Adrenal gland (tissue), 12 donors: Measurements from ENCODE around the gene TMEM139. TPM values are rescaled to one million over a fixed set of nuclear protein-coding genes. Genes with fewer than 3 reads are reported as not detected.

Experiments used
- DNase-seq, 7 donors: peaks; one replicate each; pipeline ENCODE4 v3.0.0-alpha.2; 2019 to 2020
- H3K27ac ChIP-seq, 5 donors: fragments of 200-600 bp; sonication (generic) in 4 of 5; 1 replicate in 3 of 5; 2 replicates in 2 of 5; pipeline versions ENCODE4 v1.5.1 to v1.8.0; 2016 to 2020; ENCODE audit warnings: mild to moderate bottlenecking in 1 of 5
- H3K27me3 ChIP-seq: fragments of 200-600 bp; 2 replicates; pipeline ENCODE4 v1.8.0; 2021
- H3K36me3 ChIP-seq, 2 donors: fragments of 200-600 bp; replicated peaks in 1 of 2; 1 replicate in 1 of 2; 2 replicates in 1 of 2; pipeline versions ENCODE4 v1.5.1 to v1.8.0; 2018 to 2022
- H3K4me1 ChIP-seq, 2 donors: fragments of 200-600 bp; replicated peaks in 1 of 2; 1 replicate in 1 of 2; 2 replicates in 1 of 2; pipeline versions ENCODE4 v1.5.1 to v1.8.0; 2018 to 2021
- H3K4me3 ChIP-seq, 4 donors: fragments of 200-600 bp; sonication (generic) in 3 of 4; one replicate each; pipeline ENCODE4 v1.5.1; 2016 to 2018
- H3K9me3 ChIP-seq, 3 donors: fragments of 200-600 bp; sonication (generic) in 1 of 3; replicated peaks in 1 of 3; 1 replicate in 2 of 3; 2 replicates in 1 of 3; pipeline versions ENCODE4 v1.5.1 to v1.8.0; 2016 to 2021
- POLR2A ChIP-seq, 2 donors: fragments of 450-650 bp; IDR thresholded peaks; one replicate each; pipeline ENCODE4 v1.6.1; 2017; ENCODE audit warnings: antibody characterized with exemption in 2 of 2, mild to moderate bottlenecking in 2 of 2, moderate library complexity in 1 of 2
- WGBS, 4 donors: extraction: QIAGEN DNeasy Blood & Tissue Kit in 2 of 4; methylation state at CpG; one replicate each; pipeline versions ENCODE4 v1.1.5 to v1.1.7; 2013 to 2017; 5-methylcytosine and 5-hydroxymethylcytosine counted together
- intact Hi-C, 2 donors: fragments of 100-400 bp; cut with DNase I; formaldehyde crosslinking; loops; one replicate each; pipeline versions ENCODE4 v1.14.1 to v1.15.0; 2022 to 2023
- polyA plus RNA-seq, 3 donors: library from polyadenylated mRNA; stranded (reverse); fragments of 200-250 nt in 2 of 3; fragments of 350-450 nt in 1 of 3; fragmentation: Illumina TruSeq in 1 of 3; extraction: RNeasy Lipid Tissue Mini Kit (QIAGEN cat#74804) in 1 of 3; gene quantifications; one replicate each; pipeline ENCODE4 v1.2.3, GENCODE V29; 2013 to 2014
- total RNA-seq, 9 donors: library from RNA; depleted of rRNA in 4 of 9; stranded (reverse); fragments of >200 nt in 4 of 9; fragments of 120-200 nt in 1 of 9; fragmentation: NEBNext Ultra II Directional in 1 of 9; extraction: Animal tissue kit (Norgen Biotek cat#: 25700) in 1 of 9; gene quantifications; one replicate each; pipeline versions ENCODE4 v1.1.0 to v1.2.4, GENCODE V29; 2013 to 2023
- TF ChIP-seq, protein P1 (sequence below), 6 experiments: fragments of 450-650 bp in 4 of 6; fragments of 200-600 bp in 2 of 6; sonication (generic) in 1 of 6; IDR thresholded peaks; 1 replicate in 5 of 6; 2 replicates in 1 of 6; pipeline versions ENCODE4 v1.5.1 to v1.8.0; 2016 to 2021; ENCODE audit warnings: antibody characterized with exemption in 6 of 6, mild to moderate bottlenecking in 2 of 6, moderate library complexity in 1 of 6
- donor health status: healthy with polysubstance abuse.
- donor health status: Bipolar disorder and iron deficiency.
- donor health status: DM: yes; HTN: yes; CAD: no.
- donor health status: DM: no; HTN: no; CAD: no.
- donor health status: DM: no; HTN: no; CAD: no.
- donor health status: DM: yes; HTN: yes; CAD: no.

TMEM139 gene
- total and polyA plus RNA-seq, 12 donors: 0.54 to 7.5 (median 2.9) TPM

DNA sequence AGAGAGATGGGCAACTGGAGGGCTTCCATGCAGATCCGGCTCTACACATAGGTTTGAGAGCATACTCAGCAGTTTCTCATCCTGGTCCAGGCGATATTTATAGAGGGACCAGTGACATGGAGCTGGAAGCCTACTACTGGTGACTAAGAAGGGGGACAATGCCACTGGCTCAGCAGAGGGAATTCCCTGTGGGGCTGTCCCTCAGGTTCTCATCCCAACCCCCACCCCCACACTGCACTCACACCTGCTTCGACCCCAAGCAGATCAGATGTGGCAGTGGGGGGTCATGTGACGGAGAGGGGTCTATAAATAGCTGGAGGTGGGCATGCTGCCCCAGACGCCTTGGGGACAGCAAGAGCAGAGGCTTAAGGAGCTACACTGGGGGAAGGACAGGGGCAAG, 31.0 kb downstream of the TMEM139 start, which contains the start of gene CLCN1:
TSS of gene CLCN1 (plus strand) at position 336 of the 400 bp plus-strand sequence. CDS start 102 bp downstream, outside the sequence.
- no peak within 1 kb of the TSS for H3K27ac ChIP-seq
- no peaks in the 10 kb centered on the region for H3K4me1 ChIP-seq
- H3K36me3 ChIP-seq: no peaks in the 10 kb centered on the region
- no peak within 1 kb of the TSS for H3K4me3 ChIP-seq
- 60 to 96% (median 77%) methylated on average over 3 to 5 of the region's 5 CpGs for WGBS, 4 donors
- H3K9me3 ChIP-seq: no peaks in the 10 kb centered on the region
- H3K27me3 ChIP-seq: no peaks in the 10 kb centered on the region
- TF ChIP-seq, protein P1, sequence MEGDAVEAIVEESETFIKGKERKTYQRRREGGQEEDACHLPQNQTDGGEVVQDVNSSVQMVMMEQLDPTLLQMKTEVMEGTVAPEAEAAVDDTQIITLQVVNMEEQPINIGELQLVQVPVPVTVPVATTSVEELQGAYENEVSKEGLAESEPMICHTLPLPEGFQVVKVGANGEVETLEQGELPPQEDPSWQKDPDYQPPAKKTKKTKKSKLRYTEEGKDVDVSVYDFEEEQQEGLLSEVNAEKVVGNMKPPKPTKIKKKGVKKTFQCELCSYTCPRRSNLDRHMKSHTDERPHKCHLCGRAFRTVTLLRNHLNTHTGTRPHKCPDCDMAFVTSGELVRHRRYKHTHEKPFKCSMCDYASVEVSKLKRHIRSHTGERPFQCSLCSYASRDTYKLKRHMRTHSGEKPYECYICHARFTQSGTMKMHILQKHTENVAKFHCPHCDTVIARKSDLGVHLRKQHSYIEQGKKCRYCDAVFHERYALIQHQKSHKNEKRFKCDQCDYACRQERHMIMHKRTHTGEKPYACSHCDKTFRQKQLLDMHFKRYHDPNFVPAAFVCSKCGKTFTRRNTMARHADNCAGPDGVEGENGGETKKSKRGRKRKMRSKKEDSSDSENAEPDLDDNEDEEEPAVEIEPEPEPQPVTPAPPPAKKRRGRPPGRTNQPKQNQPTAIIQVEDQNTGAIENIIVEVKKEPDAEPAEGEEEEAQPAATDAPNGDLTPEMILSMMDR (IDR thresholded peaks at IDR 0.05): no peak
- TF ChIP-seq POLR2A (IDR thresholded peaks at IDR 0.05): no peak
- intact Hi-C loops: no loop called here
- no peak for DNase-seq

GRCh38 chr7:143316492-143316891, 31.7 kb downstream of the TMEM139 start:
- TF ChIP-seq, protein P1 (IDR thresholded peaks at IDR 0.05): no peak
- no peak for TF ChIP-seq POLR2A (IDR thresholded peaks at IDR 0.05)
- Histone ChIP-seq H3K9me3 (no peaks in the 10 kb centered on the region), H3K27me3 (no peaks in the 10 kb centered on the region), H3K4me3 (no peak overlapping the region), H3K27ac (no peak overlapping the region), H3K4me1 (no peaks in the 10 kb centered on the region), H3K36me3 (no peaks in the 10 kb centered on the region)
- no peak for DNase-seq
- intact Hi-C loops: no loop called here
- WGBS, 4 donors: 76 to 87% (median 85%) methylated on average over 4 of the region's 4 CpGs

- DNase-seq: peak in 5 of 7 donors; percentile 33 to 71 (median 38)
- H3K27ac ChIP-seq: peak overlapping the region in 3 of 5 donors; percentile 32 to 62 (median 52)
- WGBS, 4 donors: 57 to 82% (median 66%) methylated on average over 4 to 5 of the region's 5 CpGs
Measured at GRCh38 chr7:143318661-143319060, 33.9 kb downstream of the TMEM139 start.

DNA sequence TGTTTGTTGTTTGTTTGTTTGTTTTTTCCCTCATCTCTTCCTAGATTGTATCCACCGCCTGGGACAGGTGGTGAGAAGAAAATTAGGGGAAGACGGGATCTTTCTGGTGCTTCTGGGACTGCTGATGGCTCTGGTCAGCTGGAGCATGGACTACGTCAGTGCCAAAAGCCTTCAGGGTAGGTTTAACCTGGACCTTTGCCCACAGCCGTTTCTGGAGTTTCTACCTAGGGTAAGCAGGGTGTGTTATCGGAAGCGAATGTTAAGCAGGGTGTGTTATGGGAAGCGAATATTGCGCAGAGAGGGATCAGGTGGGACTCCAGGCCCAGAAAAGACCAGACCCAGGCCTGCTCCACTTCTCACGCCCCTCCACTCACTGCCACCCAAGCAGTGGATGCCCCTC, 35.9 kb downstream of the TMEM139 start:
- intact Hi-C loops: no loop called here
- 72 to 75% (median 74%) methylated on average over 9 of the region's 9 CpGs for WGBS, 4 donors
- Histone ChIP-seq H3K27me3 (no peaks in the 10 kb centered on the region), H3K9me3 (no peaks in the 10 kb centered on the region), H3K4me1 (no peaks in the 10 kb centered on the region), H3K36me3 (no peaks in the 10 kb centered on the region), H3K4me3 (no peak overlapping the region), H3K27ac (no peak overlapping the region)
- TF ChIP-seq POLR2A (IDR thresholded peaks at IDR 0.05): no peak
- TF ChIP-seq, protein P1 (IDR thresholded peaks at IDR 0.05): no peak
- DNase-seq: peak in 1 of 7 donors; percentile 15

More at GRCh38 chr7:143318661-143319060, 33.9 kb downstream of the TMEM139 start:
- no peaks in the 10 kb centered on the region for H3K9me3 ChIP-seq
- intact Hi-C loops: no loop called here
- no peaks in the 10 kb centered on the region for H3K27me3 ChIP-seq
- no peak overlapping the region for H3K4me3 ChIP-seq
- H3K36me3 ChIP-seq: no peaks in the 10 kb centered on the region
- H3K4me1 ChIP-seq: no peaks in the 10 kb centered on the region
- TF ChIP-seq POLR2A (IDR thresholded peaks at IDR 0.05): no peak
- TF ChIP-seq, protein P1 (IDR thresholded peaks at IDR 0.05): peak in 2 of 6 experiments; percentile 11 to 22
